Measurements from ENCODE around the gene S1PR1.

S1PR1 gene

DNA sequence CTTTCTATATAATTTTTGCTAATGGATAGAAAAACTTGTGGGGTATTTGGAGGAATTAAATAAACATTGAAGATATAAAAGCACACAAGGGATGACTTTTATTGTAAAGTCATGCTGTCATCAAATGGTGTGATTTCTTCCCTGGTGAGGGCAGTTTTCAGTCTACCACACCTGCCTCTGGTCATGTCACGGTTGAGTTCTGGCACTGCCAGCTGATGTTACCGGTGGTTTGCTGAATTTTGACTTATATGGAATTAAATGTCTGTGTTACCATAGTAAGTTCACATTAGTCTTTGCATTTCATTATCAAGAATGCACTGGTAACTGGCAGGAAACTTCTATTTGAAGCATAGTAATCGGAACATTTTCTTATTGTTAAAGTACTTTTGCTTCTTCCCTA lies 13.4 kb downstream of the S1PR1 start:
- no peak for DNase-seq

DNA sequence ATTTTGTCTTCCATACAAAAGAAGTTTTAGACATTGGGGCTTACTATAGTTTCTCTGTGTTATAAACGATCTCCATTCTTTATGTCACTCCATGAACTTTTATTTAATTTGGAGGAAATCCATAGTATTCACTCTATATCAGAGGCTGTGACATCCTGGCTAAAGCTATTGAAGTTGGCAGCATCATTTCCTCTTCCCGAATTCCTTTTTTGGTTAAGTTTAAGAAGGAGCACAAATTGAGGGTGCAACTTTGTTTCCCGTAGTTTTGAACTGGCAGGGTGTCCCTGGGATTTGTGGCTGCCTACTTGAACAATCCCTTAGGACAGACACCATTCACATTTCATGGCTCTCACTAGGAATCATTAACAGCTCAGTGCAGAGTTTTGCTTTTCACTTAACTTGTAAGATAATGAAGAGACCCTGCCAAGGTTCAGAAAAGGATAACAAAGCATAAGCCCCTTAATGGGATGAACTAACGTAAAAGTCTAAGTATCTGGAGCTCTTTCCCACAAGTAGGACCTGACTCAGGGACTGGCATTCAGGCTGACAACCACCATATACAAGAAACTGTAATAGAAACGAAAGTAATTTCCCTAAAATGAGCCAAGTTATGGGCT lies 13.9 kb downstream of the S1PR1 start:
- DNase-seq, result no peak

DNA sequence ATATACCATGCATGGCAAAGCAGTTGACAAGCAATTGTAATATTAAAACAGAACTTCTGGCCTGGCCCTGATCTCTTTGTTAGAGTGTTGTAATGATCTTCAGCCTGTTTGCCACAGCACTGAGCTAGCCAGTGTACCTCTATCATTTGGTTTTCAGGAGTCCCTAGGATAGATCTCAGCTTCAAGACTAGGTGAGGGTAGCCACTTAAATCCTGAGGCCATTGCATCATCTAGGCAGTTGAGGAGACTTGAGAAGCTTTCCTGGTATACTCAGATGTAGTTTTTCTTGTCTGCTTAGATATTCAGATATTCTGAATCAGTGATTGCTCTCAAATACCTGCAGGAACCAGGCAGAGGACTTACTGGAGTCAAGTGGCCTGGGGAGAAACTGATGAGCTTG lies 14.7 kb downstream of the S1PR1 start:
- DNase-seq, result no peak

DNA sequence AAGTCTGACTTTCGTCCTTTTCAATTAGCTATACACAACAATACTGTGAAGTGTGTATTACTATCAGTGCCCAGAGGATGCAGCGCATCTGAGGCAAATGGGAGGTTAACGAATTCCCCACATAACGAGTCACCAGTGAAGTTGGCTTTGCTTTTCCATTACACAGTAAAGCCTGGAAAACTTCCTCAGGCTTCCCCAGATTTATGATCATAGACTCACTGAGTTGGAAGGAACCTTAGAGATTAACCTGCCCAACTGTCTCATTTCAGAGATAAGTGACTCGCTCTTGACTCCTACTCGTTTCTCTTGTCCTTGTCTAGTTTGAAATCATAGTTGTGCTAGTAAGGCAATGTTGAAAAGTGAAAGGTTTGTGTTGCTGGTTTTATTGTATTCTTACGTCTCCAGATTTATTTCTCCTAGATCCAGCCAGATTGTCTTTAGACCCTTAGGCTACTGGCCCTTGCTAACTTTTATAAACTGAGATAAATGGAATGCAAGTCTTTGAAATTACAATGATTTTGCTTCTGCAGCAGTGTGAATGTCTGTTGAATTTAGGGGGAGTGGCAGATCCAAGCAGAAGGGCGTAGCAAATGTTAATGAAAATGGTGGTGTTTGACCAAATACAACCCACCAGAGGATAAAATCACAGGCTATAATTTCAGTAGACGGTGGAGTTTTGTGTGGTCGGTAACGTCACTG lies 17.3 kb downstream of the S1PR1 start:
- DNase-seq, result no peak

DNA sequence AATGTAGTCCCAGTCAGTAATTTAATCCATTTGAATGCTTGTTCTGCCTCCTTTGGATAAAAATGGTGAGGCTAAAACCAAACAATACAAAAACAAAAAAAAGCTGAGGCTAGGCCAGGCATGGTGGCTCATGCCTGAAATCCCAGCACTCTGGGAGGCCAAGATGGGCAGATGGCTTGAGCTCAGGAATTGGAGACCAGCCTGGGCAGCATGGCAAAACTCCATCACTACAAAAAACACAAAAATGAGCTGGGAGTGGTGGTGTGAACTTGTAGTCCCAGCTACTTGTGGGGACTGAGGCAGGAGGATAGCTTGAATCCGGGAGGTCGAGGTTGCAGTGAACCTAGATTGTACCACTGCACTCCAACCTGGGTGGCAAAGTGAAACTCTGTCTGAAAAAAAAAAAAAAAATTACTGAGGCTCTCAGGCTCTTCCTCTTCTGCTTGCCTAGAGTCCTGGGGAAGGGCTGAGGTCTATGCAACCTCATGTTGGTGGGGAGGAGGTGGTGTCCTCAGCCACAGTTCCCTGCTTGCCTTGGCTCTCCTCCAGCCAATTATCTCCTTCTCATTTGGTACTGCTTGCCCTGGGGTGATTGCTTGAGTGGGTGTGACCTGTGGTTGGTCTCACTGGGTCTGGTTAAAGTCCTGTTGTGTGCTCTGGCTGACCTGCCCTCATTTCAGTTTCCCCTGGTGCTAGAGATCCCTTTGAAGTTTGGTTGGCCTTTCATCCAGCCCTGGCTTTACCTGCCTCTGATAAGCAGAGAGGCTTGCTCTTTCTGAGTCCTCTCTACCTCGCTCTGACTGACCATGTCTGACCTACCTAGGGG lies 20.9 kb downstream of the S1PR1 start:
- no peak for DNase-seq

DNA sequence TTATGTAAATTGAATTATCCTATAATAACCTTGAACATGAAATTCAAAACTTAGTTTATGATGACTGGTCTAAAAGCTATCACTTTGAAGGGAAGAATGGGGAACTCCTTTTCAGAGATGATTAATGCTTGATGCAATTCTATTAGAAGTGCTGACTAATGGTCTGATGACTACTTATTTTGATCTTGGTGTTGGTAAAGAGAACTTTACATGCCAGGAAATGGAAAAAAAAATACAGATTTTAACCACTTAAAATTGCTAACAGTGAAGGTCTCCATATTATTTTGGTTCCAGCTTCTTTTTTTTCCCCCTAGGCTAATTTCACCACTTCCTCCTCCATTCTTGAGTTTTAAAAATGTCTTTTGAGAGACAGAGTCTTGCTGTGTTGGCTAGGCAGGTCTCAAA lies 22.9 kb downstream of the S1PR1 start:
- DNase-seq, result no peak

DNA sequence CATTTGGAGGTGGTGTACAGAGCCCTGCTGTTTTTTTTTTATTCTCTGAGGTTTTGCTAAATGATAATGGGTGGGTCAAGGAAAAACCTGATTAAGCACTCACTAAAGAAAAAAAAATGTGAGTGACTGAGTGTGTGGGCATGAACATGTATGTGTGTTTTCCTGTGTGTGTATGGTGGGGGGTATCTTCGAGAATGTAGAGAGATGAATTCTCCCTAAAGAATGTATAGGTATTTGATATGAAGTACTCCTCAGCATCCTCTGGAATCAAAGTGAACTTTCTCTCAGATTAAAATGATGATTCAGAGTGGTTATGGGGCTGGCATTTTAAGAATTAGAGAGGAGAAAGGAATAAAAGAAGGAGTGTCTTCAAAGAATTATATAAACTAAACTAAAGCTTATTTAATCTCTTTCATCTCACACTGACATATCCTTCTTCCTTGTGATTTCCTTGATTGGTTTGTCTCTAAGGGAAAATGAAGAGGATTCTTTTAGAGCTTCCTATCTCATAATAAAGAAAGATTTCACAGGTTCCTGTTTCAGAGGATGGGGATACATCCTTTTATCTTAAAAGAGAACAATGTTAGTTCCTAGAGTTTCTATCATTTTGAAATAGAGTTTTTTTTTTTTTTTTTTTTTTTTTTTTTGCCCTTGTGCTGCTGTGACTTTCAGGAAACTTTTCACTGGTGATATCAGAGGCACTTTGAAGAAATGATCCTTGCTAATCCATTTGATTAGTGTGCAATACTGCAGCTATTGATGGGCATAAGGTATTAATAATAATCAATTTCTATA lies 23.9 kb downstream of the S1PR1 start:
- no peak for DNase-seq

DNA sequence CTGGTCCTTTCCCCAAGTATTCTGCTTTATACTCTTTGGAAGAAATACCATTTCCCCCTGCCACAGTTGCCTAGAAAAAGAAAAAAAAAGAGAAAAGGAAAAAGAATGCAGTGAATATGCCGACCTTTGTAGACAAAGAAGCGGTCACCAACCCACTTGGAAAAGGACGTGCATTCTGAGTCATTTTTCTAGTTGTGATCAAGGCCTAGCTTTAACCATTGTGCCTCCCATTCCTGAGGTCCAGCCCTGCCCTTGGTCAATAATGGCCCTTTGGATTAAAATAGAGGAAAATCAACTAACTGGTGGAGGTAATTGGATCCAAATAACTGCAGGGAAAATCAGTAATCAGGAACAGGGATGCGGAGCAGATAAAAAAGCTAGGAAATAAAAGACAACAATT lies 24.8 kb downstream of the S1PR1 start:
- no peak for DNase-seq

DNA sequence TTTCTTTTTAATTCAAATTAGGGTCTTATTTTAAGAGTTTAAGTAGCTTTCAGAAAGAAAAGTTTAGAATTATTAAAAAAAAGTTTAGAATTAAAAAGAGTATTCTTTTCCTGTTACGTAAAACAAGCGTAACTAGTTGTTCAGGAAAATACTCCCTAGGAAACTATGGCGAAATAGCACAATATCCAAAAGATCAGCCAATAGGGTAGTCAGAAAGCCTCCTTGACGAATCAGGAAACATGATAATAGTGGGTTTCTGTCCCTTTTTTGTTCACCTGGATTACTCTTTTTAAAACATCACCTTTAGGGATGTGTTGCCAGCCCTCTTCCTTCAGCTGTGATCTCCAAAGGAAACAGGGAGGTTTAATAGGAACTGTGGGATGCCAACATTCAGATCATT lies 25.2 kb downstream of the S1PR1 start:
- no peak for DNase-seq

DNA sequence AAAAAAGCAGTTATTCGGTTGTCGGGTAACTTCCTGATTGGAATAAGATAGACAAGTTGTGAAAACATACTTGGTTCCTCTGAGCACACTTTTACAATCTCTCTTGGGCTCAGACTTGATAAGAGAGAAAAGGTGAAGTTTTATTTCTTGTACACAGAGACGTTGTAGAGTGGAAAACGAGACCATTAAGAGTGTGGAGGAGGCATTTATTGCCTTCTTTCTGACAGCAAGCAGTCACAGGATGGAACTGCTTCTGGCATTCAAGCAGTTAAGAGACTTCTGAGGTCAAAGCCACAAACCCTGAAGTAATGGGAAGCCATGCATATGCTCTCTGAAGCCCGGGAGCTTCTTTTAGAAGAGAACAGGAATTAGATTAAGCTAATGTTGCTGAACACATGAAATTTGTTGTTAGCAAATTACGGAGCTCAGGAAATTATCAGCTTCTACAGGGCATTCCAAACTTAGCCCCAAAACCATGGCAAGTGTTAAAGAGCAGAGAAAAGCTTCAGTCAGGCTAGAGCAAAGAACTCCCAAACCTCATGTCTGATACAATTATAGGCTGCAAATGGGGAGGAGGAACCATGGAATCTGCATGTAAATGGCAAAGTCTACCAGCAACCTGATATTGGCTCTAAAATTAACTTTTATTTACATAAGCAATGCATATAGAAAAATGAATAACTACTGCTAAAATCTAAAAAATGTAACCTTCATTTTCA lies 26.0 kb downstream of the S1PR1 start:
- no peak for DNase-seq

DNA sequence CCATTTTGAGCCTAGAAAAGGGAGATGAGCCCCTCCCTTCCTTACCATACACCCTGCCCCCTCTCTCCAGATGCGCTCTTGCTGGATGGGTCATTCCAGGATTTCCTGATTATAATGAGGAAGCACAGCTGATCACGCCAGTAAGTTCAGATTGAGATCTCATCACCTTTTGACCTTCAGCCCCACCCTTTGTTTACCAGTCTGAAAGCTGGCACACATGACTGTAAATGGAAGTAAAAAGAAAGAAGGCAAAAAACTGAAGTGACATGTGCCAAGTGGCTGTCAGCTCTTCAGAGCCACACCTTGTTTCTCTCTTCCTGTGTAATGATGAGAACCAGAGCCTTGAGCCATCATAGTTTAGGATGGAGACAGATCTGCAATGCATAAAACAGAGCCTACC lies 27.9 kb downstream of the S1PR1 start:
- DNase-seq, result no peak

DNA sequence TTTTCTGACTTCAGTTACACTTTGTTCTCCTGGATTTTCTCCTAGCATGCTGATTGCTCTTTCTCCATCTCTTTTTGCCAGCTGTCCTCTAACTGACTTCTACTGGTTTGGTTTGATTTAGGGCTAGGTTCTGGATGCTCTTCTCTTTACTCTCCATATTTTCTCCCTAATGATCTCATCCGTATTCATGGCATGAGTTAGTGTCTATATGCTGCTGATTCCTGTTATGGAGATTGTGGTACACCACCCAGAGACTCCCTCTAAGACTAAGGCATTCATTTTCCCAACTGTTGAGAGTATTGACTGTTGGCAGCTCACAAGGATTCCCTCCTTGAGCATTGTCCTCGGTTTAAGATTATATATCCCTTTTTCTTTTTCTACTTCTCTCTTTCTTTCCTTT lies 28.9 kb downstream of the S1PR1 start:
- DNase-seq, result no peak

DNA sequence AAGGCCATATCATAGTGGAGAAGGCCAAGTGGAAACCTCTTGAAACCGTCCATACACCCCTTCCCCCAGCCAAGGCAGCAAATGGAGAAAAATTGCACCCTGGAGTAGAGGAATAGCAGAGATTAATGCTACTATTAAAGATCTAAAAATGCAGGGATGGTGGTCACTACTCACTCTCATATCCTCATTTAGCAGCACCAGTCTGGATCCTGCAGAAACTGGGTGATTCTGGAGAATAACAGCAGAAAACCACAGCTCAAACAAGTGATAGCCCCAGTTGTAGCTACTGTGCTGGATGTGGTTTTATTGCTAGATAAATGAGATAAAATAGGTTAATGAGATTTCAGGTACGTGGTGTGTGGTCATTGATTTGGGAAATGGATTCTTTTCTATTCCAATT lies 30.3 kb downstream of the S1PR1 start:
- no peak for DNase-seq

DNA sequence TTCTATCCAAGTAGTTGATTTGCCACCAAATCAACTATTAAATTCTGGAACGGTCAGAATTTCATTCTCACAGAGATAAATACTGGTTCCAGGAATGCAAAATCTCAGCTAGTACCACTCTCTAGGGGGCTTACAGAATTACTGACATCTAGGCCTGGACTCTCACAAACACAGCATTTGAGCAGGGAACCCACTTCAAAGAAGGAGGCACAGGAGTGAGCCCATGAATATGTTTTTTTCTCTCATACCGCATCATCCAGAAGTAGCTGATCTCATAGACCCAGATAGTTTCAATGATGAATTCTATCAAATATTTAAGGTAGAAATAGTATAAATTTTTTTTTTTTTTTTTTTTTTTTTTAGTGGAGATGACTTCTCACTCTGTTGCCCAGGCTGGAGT lies 32.1 kb downstream of the S1PR1 start:
- no peak for DNase-seq

DNA sequence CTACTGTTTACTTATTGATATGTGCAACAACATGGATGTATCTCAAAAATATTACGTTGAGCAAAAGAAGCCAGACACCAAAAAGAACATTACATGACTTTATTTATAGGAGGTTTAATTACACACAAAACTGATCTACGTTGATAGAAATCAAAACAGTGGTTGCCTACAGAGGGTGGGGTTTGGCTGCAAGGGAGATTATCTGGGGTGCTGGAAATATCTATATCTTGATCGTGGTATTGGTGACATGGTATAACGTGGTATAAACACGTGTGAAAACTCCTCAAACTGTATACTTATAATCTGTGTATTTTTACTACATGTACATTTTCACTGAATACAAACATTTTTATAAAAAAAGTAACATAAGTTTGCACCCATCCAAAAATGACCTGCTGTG lies 38.9 kb downstream of the S1PR1 start:
- no peak for DNase-seq

DNA sequence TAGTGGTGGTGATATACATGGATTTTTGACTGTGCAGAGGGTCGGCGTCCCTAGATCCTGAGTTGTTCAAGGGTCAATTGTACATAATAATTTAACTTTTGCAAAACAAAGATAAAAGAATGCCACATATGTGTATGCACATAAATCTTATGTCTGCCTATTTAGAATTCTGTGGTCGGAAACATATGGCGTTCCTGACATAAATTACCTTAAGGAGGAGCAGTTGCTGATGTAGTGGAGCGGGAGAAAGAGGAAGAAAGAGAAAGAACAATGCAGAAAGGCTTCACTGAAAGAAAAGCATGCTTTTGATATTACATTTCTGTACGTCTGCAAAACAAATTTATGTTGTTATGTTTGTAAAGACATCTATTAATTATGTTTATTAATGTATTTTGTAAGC lies 40.0 kb downstream of the S1PR1 start:
- DNase-seq, result no peak

DNA sequence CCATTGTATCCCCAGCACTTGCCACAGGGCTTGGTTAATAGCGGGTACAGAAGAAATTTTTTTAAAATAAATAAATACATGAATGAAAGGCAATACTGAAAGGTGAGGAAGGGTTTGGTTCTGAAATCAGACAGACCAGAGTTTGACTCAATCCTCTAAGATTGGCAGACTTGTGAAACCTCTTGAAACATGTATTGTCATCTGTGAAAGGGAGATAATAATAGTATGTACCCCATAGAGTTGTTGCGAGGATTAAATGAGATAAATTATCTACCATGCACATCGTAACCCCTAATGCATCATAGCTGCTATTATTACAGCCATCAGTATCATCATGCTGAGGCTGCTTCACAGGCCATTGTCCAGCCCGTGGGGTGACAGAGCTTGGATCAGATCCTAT lies 41.4 kb downstream of the S1PR1 start:
- no peak for DNase-seq

DNA sequence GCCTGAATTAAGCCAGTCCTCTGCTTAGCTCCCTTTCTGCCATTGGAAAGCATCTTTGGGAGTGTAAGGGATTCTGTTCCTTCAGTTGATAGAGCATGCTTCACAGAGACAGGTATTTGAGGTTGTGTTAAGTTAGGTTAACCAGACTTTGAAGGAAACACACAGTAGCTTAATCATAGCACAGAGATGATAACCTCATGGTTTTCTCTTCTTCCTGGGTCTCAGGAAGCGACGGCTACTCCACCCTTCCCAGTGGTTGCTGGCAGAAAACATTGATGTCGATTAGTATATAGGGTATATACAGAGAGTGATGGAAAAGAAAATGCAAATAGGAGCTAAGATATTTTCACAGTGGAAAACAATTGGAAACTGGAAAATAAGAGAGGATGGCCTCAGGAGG lies 42.0 kb downstream of the S1PR1 start:
- no peak for DNase-seq

DNA sequence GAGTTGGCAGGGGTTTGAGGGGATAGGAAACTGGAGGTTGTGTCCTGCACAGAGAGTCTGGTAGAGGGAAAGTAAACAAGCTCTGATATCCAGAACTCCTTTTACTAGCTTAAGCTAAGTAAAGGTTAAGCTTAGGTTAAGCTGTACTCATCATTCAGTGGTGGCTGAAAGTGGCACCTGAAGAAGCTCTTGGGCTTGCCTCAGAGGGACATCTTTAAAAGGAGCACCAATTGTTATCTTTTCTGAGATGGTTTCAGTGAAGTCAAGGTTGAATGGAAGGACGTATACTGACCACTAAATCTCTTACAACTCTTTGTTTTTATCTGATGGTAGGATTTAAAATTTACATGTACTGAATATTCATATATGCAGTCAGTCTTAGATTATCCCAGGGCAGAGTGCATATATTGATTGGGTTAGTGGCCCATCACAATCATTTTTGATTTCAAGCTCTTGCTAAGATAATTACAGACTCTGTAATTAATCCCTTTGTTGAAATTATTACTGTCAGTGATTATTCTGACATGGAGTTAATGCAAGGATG lies 43.3 kb downstream of the S1PR1 start:
- DNase-seq, result no peak

DNA sequence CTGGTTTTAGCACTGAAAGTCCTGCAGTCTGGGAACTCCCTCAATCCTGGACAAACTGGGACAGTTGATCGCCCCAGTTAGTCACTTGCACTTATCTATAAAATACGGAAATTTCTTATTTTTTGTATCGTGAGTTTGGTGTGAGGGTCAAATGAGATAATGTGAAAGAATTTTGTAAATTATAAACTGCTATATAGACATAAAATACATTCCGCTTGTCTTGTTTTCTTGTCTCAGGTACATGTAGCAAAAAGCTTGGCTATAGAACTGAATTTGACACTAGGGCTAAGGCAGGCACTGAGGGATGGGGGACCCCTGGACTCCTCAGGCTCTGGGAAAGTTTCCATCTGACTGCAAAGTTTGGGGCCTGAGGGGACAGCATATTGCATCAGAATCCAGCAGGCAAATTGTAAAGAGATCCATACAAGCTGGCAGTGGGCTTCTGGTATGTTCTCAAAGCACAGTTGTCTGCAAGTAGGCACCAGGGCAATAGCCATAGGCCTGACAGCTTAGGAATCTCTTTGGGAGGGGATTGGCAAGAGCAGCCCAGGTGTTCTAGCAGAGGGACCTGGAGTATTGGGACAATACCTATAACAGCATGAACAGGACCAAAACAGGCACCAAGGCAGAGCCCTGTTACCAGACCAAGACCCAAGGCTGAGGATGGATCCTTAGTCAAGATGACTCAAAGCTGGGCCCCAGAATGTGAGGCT lies 44.3 kb downstream of the S1PR1 start:
- DNase-seq, result no peak

DNA sequence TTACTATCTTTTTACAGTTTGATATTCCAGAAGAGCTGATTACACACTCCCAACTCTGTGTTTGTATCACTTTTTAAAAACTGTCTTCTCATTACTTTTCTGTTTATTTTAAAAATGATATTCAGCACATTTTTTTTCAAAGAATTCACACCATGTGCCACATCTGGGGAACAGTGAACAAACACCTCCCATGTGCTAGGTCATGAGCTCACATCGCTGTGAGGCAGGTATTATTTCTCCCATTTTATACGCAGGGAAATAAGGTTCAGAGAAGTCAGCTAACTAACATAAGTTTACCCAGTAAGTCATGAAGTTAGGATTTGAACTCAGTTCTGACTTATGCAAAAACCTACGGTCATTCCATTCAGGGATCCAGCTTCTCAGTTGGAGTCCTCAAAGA lies 44.9 kb downstream of the S1PR1 start:
- no peak for DNase-seq
